ENCODE data around the gene TMOD4. TPM values are rescaled to one million over a fixed set of nuclear protein-coding genes. Genes with fewer than 3 reads are reported as not detected.

The TMOD4 gene
- polyA plus RNA-seq, 1 experiment: 0.18 TPM

- Histone ChIP-seq H3K4me3 (ENCODE audit: low read depth, low read length) (peak overlapping the region; percentile 27), H3K27me3 (ENCODE audit: control insufficient read depth, insufficient read depth, low read length) (no peaks in the 10 kb centered on the region), H3K36me3 (ENCODE audit: control insufficient read depth, insufficient read depth, low read length) (no peaks in the 10 kb centered on the region)
- TF ChIP-seq, protein P1, sequence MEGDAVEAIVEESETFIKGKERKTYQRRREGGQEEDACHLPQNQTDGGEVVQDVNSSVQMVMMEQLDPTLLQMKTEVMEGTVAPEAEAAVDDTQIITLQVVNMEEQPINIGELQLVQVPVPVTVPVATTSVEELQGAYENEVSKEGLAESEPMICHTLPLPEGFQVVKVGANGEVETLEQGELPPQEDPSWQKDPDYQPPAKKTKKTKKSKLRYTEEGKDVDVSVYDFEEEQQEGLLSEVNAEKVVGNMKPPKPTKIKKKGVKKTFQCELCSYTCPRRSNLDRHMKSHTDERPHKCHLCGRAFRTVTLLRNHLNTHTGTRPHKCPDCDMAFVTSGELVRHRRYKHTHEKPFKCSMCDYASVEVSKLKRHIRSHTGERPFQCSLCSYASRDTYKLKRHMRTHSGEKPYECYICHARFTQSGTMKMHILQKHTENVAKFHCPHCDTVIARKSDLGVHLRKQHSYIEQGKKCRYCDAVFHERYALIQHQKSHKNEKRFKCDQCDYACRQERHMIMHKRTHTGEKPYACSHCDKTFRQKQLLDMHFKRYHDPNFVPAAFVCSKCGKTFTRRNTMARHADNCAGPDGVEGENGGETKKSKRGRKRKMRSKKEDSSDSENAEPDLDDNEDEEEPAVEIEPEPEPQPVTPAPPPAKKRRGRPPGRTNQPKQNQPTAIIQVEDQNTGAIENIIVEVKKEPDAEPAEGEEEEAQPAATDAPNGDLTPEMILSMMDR (IDR thresholded peaks at IDR 0.05; ENCODE audit: insufficient read depth, low read depth, low read length): no peak
- DNase-seq (ENCODE audit: low read depth): peak; percentile 54
- CTCF ChIA-PET: interaction anchor here (0.8 to 1.3 kb wide), 5 partner anchors 10 to 33 kb away, joined by 3 to 4 read pairs (median 4); no protein-coding TSS in a partner anchor
- POLR2A ChIA-PET: no interaction called here
These were observed 44.7 kb downstream of the TMOD4 start for GRCh38 chr1:151130987-151131586.

DNA sequence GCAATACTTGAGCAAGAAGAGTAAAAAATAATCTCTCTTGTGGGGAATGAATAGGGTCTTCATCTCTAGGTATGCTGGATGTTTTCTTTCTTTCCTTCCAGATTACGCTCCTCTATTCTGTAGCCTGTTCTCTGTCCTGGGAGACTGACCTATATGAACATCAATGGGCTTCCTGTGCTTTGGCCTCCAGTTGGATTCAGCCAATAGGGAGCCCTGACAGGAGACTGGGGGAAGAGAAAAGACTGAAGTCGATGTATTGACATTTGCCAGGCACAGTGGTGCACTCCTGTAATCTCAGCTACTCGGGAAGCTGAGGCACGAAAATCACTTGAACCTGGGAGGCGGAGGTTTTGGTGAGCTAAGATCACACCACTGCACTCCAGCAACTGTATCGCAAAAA lies 47.0 kb downstream of the TMOD4 start:
- TF ChIP-seq, protein P1 (IDR thresholded peaks at IDR 0.05; ENCODE audit: insufficient read depth, low read depth, low read length): no peak
- H3K4me3 ChIP-seq (ENCODE audit: low read depth, low read length): no peak overlapping the region
- POLR2A ChIA-PET: no interaction called here
- H3K27me3 ChIP-seq (ENCODE audit: control insufficient read depth, insufficient read depth, low read length): no peaks in the 10 kb centered on the region
- CTCF ChIA-PET: no interaction called here
- no peaks in the 10 kb centered on the region; the same call in 1 of the 2 replicates for H3K36me3 ChIP-seq (ENCODE audit: control insufficient read depth, insufficient read depth, low read length)
- no peak for DNase-seq (ENCODE audit: low read depth)

- H3K27me3 ChIP-seq (ENCODE audit: control insufficient read depth, insufficient read depth, low read length): no peaks in the 10 kb centered on the region
- TF ChIP-seq, protein P1 (IDR thresholded peaks at IDR 0.05; ENCODE audit: insufficient read depth, low read depth, low read length): no peak
- no peaks in the 10 kb centered on the region; the same call in 1 of the 2 replicates for H3K36me3 ChIP-seq (ENCODE audit: control insufficient read depth, insufficient read depth, low read length)
- ChIA-PET CTCF (no interaction called here), POLR2A (no interaction called here)
- no peak for DNase-seq (ENCODE audit: low read depth)
- H3K4me3 ChIP-seq (ENCODE audit: low read depth, low read length): no peak overlapping the region
These were observed 50.9 kb downstream of the TMOD4 start for GRCh38 chr1:151124763-151125403.

Other genes starting within 250 kb of the TMOD4 start
- gene SETDB1, start 249.6 kb downstream of the TMOD4 start, polyA plus RNA-seq (2011; rRNA removed): 26.2 and 30.7 TPM in 2 replicates
- gene CERS2, start 201.1 kb downstream of the TMOD4 start, polyA plus RNA-seq (2011; rRNA removed): 202 and 239 TPM in 2 replicates
- gene ANXA9, start 193.7 kb downstream of the TMOD4 start, polyA plus RNA-seq (2011; rRNA removed): 0.07 and 0.21 TPM in 2 replicates
- gene MINDY1, start 169.1 kb downstream of the TMOD4 start, polyA plus RNA-seq (2011; rRNA removed): 9.7 and 13.0 TPM in 2 replicates
- gene PRUNE1, start 167.5 kb downstream of the TMOD4 start, polyA plus RNA-seq (2011; rRNA removed): 16.2 and 17.0 TPM in 2 replicates
- gene BNIPL, start 139.4 kb downstream of the TMOD4 start, polyA plus RNA-seq (2011; rRNA removed): 0.18 and 0.31 TPM in 2 replicates
- gene C1orf56, start 128.2 kb downstream of the TMOD4 start, polyA plus RNA-seq (2011; rRNA removed): 1.6 and 2.0 TPM in 2 replicates
- gene CDC42SE1, start 116.4 kb downstream of the TMOD4 start, polyA plus RNA-seq (2011; rRNA removed): 59.3 and 60.4 TPM in 2 replicates
- gene MLLT11, start 115.6 kb downstream of the TMOD4 start, polyA plus RNA-seq (2011; rRNA removed): 4.1 and 6.5 TPM in 2 replicates
- 16.2 and 16.7 TPM in 2 replicates for gene GABPB2, start 105.2 kb downstream of the TMOD4 start, polyA plus RNA-seq (2011; rRNA removed)
- 1.5 and 1.8 TPM in 2 replicates for gene SEMA6C, start 29.4 kb downstream of the TMOD4 start, polyA plus RNA-seq (2011; rRNA removed)
- gene TNFAIP8L2, start 19.3 kb downstream of the TMOD4 start, polyA plus RNA-seq (2011; rRNA removed): not detected in 2 replicates
- gene LYSMD1, start 10.1 kb downstream of the TMOD4 start, polyA plus RNA-seq (2011; rRNA removed): 8.5 and 10.2 TPM in 2 replicates
- gene SCNM1, start 9.8 kb downstream of the TMOD4 start, polyA plus RNA-seq (2011; rRNA removed): 27.4 and 29.7 TPM in 2 replicates
- 60.4 and 71.0 TPM in 2 replicates for gene VPS72, start 14.2 kb upstream of the TMOD4 start, polyA plus RNA-seq (2011; rRNA removed)
- 138 and 171 TPM in 2 replicates for gene PIP5K1A, start 22.6 kb upstream of the TMOD4 start, polyA plus RNA-seq (2011; rRNA removed)
- 199 and 255 TPM in 2 replicates for gene PSMD4, start 78.8 kb upstream of the TMOD4 start, polyA plus RNA-seq (2011; rRNA removed)
- 12.5 and 19.8 TPM in 2 replicates for gene ZNF687, start 106.3 kb upstream of the TMOD4 start, polyA plus RNA-seq (2011; rRNA removed)
- 71.5 and 98.2 TPM in 2 replicates for gene PI4KB, start 151.4 kb upstream of the TMOD4 start, polyA plus RNA-seq (2011; rRNA removed)
- gene RFX5, start 171.3 kb upstream of the TMOD4 start, polyA plus RNA-seq (2011; rRNA removed): 25.5 and 29.9 TPM in 2 replicates
- gene SELENBP1, start 196.7 kb upstream of the TMOD4 start, polyA plus RNA-seq (2011; rRNA removed): 27.9 and 47.9 TPM in 2 replicates
- gene PSMB4, start 223.6 kb upstream of the TMOD4 start, polyA plus RNA-seq (2011; rRNA removed): 467 and 468 TPM in 2 replicates

All from BJ (cell line).